Effector memory CD8-positive, alpha-beta T cell (primary cell): ENCODE data around the gene GRM8.

Source experiments
- ATAC-seq: fragments of 150-1000 bp; cut with Tn5 transposase; replicated peaks from 2 replicates; pipeline ENCODE4 v1.10.0; 2021; ENCODE audit warnings: mild to moderate bottlenecking, moderate library complexity
- DNase-seq, 3 experiments: peaks; one replicate each; pipeline ENCODE4 v3.0.0; 2021
- H3K27ac Mint-ChIP-seq, 2 donors: one replicate each; pipeline ENCODE4 v1.8.0; 2022; ENCODE audit warnings: mild to moderate bottlenecking in 2 of 2, mixed read lengths in 2 of 2, moderate library complexity in 2 of 2
- H3K27me3 Mint-ChIP-seq, 2 donors: one replicate each; pipeline ENCODE4 v1.8.0; 2022; ENCODE audit warnings: mixed read lengths in 2 of 2
- H3K36me3 Mint-ChIP-seq: one replicate; pipeline ENCODE4 v1.8.0; 2022; ENCODE audit warnings: mild to moderate bottlenecking, moderate library complexity, mixed read lengths; ENCODE audit not compliant: insufficient read depth
- H3K4me1 Mint-ChIP-seq, 2 donors: one replicate each; pipeline ENCODE4 v1.8.0; 2022; ENCODE audit warnings: low read depth in 2 of 2, mixed read lengths in 2 of 2
- H3K4me3 Mint-ChIP-seq, 2 donors: one replicate each; pipeline ENCODE4 v1.8.0; 2022; ENCODE audit warnings: mild to moderate bottlenecking in 2 of 2, mixed read lengths in 2 of 2, moderate library complexity in 2 of 2
- H3K9me3 Mint-ChIP-seq, 2 donors: one replicate each; pipeline ENCODE4 v1.8.0; 2022; ENCODE audit warnings: mixed read lengths in 2 of 2

Gene GRM8

GRCh38 chr7:126419047-126419446 is 833.7 kb downstream of the GRM8 start:
- DNase-seq (no peak), ATAC-seq (no peak)
- no peaks in the 10 kb centered on the region for H3K36me3 Mint-ChIP-seq

DNA sequence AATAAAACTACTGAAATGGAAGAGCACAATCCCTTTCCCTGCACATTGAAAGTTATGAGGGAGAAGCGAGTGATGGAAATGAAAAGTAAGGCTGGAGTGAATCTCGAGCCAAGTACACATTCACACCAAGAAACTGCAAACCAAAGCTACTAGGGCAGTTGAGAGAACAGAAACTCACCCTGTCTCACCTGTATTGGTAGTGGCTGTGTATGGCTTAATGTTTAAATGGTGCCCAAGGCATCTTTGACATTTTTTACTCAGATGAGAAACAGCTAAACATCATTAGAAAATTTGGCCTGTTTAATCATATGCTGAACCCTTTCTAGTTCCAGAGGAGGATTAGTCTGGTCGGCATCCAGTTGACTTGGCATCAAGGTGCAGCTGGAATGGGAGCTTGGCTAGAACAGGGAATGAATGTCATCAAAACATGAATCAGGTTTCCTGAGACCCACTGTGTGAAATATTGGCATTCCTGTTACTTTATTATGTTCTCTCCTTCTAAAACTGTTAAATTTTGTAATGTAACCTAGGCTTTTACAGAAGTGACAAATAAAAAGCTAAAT is 840.8 kb downstream of the GRM8 start:
- Mint-ChIP-seq H3K4me1 (no peaks in the 10 kb centered on the region), H3K27me3 (no peaks in the 10 kb centered on the region), H3K27ac (no peak overlapping the region), H3K36me3 (no peaks in the 10 kb centered on the region), H3K4me3 (no peak overlapping the region), H3K9me3 (peaks cover 0 to 5% of the 10 kb centered on the region in 2 donors)
- no peak for ATAC-seq
- no peak for DNase-seq

More at GRCh38 chr7:126419047-126419446, 833.7 kb downstream of the GRM8 start:
- peaks cover 0 to 3% of the 10 kb centered on the region in 2 donors for H3K9me3 Mint-ChIP-seq
- H3K27me3 Mint-ChIP-seq, result no peaks in the 10 kb centered on the region
- no peak overlapping the region for H3K4me3 Mint-ChIP-seq
- H3K4me1 Mint-ChIP-seq, result no peaks in the 10 kb centered on the region
- H3K27ac Mint-ChIP-seq, result no peak overlapping the region

GRCh38 chr7:126411032-126411820 is 841.5 kb downstream of the GRM8 start:
- no peaks in the 10 kb centered on the region for H3K27me3 Mint-ChIP-seq
- no peak overlapping the region for H3K27ac Mint-ChIP-seq
- peaks cover 0 to 5% of the 10 kb centered on the region in 2 donors for H3K9me3 Mint-ChIP-seq
- no peak for DNase-seq
- ATAC-seq, result no peak
- H3K4me1 Mint-ChIP-seq, result no peaks in the 10 kb centered on the region
- no peaks in the 10 kb centered on the region for H3K36me3 Mint-ChIP-seq
- H3K4me3 Mint-ChIP-seq, result no peak overlapping the region

DNA sequence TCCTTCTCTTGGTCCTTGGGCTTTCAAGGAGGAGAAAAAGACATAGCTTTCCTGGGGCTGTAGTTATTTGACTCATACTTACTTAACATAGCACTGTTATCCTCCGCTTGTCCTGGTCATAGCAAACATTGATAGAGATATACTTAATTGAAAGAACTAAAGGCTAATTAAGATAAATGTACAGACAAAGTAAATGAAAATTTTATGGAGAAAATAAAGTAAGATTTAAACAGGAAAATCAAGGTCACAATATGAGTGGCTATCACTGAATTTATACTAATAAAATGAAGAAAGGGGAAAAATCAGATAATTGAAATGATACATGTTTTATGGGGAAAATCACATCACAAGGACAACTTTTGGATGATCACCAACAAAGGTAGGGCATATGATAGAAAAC is 849.7 kb downstream of the GRM8 start:
- Mint-ChIP-seq H3K9me3 (peaks cover 4 to 8% of the 10 kb centered on the region in 2 donors), H3K27ac (no peak overlapping the region)

GRCh38 chr7:126401918-126402317 is 850.8 kb downstream of the GRM8 start:
- H3K4me3 Mint-ChIP-seq, result no peak overlapping the region
- no peak for ATAC-seq
- peaks cover 4 to 10% of the 10 kb centered on the region in 2 donors for H3K9me3 Mint-ChIP-seq
- H3K27ac Mint-ChIP-seq, result no peak overlapping the region
- no peak for DNase-seq
- H3K36me3 Mint-ChIP-seq, result no peaks in the 10 kb centered on the region
- H3K4me1 Mint-ChIP-seq, result no peaks in the 10 kb centered on the region
- no peaks in the 10 kb centered on the region for H3K27me3 Mint-ChIP-seq

More for the DNA sequence above, 849.7 kb downstream of the GRM8 start:
- no peak for ATAC-seq
- Mint-ChIP-seq H3K4me3 (no peak overlapping the region), H3K27me3 (no peaks in the 10 kb centered on the region), H3K4me1 (no peaks in the 10 kb centered on the region), H3K36me3 (no peaks in the 10 kb centered on the region)
- no peak for DNase-seq

DNA sequence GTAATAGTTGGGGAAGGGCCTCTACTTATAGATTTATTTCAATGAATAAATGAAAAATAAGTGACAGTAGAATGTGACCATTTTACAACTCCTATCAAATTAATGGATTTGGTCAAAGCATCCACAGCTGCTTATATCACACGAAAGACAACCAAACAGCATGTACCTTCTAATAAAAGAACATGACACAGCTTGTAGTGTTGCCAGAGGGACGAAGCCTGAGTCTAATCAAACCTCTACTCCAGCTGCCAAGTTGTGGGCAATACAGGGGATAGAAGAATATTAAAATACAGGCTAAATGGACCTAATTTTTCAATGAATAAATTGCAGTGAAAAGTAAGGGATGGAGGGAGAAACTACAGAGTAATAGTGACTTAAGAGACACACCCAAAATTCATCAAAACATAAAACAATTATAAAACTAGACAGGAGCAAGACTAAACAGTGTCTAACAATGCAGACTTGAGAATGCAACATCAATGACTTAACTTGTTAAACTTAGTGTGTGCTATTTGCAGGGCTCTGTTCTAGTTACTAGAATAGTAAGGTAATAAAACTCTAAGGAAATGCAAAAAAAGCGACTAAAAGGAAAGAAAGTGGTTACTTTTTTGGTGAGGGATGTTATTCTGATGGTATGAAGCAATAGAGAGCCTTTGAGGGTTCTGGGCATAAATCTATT is 853.8 kb downstream of the GRM8 start:
- H3K4me1 Mint-ChIP-seq, result no peaks in the 10 kb centered on the region
- no peak for DNase-seq
- H3K4me3 Mint-ChIP-seq, result no peak overlapping the region
- H3K9me3 Mint-ChIP-seq, result peaks cover 6 to 17% of the 10 kb centered on the region in 2 donors
- no peaks in the 10 kb centered on the region for H3K27me3 Mint-ChIP-seq
- H3K27ac Mint-ChIP-seq, result no peak overlapping the region
- no peak for ATAC-seq
- no peaks in the 10 kb centered on the region for H3K36me3 Mint-ChIP-seq

DNA sequence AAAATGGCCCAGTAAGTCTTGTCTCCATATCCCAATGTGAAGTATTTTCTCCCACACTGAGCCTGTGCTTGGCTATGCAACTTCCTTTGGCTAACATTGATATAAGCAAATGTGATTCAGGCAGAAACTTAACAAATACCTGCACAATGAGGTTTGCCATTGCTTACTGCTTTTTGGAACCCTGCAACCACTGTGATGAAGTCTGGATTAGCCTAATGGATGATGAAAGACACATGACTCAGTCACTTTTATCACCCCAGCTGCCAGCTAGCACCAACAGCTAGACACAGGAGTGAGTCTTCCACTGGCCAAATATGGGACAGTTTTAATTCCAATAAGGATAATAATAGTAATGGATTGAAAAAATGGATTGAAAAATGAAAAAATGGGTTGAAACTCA is 854.5 kb downstream of the GRM8 start:
- H3K36me3 Mint-ChIP-seq, result no peaks in the 10 kb centered on the region
- H3K9me3 Mint-ChIP-seq, result peaks cover 4 to 21% of the 10 kb centered on the region in 2 donors
- DNase-seq (no peak), ATAC-seq (no peak)
- H3K27ac Mint-ChIP-seq, result no peak overlapping the region
- no peaks in the 10 kb centered on the region for H3K4me1 Mint-ChIP-seq
- H3K27me3 Mint-ChIP-seq, result no peaks in the 10 kb centered on the region
- H3K4me3 Mint-ChIP-seq, result no peak overlapping the region

GRCh38 chr7:126394406-126394805 is 858.3 kb downstream of the GRM8 start:
- Mint-ChIP-seq H3K27me3 (no peaks in the 10 kb centered on the region), H3K9me3 (peaks cover 15 to 32% of the 10 kb centered on the region in 2 donors), H3K4me1 (no peaks in the 10 kb centered on the region), H3K27ac (no peak overlapping the region), H3K36me3 (no peaks in the 10 kb centered on the region), H3K4me3 (no peak overlapping the region)
- DNase-seq (no peak), ATAC-seq (no peak)
